Measurements from ENCODE around the gene DPH7.

DNA sequence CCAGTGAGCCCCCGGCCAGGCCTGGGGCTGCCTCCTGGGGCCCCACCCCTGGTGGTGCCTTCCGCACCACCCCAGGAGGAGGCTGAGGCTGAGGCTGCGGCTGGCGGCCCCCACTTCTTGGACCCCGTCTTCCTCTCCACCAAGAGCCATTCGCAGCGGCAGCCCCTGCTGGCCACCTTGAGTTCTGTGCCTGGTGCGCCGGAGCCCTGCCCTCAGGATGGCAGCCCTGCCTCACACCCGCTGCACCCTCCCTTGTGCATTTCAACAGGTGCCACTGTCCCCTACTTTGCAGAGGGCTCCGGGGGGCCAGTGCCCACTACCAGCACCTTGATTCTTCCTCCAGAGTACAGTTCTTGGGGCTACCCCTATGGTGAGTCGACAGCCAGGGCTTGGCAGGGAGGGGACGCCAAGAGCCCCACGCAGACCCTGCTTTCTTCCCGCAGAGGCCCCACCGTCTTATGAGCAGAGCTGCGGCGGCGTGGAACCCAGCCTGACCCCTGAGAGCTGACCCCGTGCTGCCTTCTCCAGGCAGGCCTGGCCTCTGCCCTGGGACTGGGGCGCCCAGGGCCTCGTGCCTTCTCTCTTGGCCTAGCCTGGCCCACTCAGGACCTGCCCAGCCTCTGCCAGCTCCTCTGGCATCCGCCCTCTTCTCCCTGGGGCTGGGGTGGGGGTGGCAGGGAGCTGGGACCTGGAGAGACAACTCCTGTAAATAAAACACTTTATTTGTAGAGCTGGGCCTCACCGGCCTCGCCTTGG lies 36.1 kb upstream of the DPH7 start:
- TF ChIP-seq, protein P1, sequence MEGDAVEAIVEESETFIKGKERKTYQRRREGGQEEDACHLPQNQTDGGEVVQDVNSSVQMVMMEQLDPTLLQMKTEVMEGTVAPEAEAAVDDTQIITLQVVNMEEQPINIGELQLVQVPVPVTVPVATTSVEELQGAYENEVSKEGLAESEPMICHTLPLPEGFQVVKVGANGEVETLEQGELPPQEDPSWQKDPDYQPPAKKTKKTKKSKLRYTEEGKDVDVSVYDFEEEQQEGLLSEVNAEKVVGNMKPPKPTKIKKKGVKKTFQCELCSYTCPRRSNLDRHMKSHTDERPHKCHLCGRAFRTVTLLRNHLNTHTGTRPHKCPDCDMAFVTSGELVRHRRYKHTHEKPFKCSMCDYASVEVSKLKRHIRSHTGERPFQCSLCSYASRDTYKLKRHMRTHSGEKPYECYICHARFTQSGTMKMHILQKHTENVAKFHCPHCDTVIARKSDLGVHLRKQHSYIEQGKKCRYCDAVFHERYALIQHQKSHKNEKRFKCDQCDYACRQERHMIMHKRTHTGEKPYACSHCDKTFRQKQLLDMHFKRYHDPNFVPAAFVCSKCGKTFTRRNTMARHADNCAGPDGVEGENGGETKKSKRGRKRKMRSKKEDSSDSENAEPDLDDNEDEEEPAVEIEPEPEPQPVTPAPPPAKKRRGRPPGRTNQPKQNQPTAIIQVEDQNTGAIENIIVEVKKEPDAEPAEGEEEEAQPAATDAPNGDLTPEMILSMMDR (IDR thresholded peaks at IDR 0.05; ENCODE audit: low read depth, low read length): no peak
- TF ChIP-seq EZH2phosphoT487 (IDR thresholded peaks at IDR 0.05; ENCODE audit: low read depth): no peak
